ENCODE results near the gene NOS1.

The NOS1 gene

GRCh38 chr12:117363953-117364486, 2.6 kb upstream of the NOS1 start:
- Histone ChIP-seq H3K27me3 (ENCODE audit: low read depth, low read length) (peaks cover 34% of the 10 kb centered on the region), H3K36me3 (ENCODE audit: control insufficient read depth in 1 of 2, insufficient read depth in 2 of 2, low read length in 2 of 2) (no peaks in the 10 kb centered on the region), H3K9me3 (ENCODE audit: control insufficient read depth in 1 of 2, low read length in 2 of 2) (no peaks in the 10 kb centered on the region), H3K27ac (ENCODE audit: low read length) (no peak overlapping the region), H3K4me3 (ENCODE audit: low read depth in 1 of 2, low read length in 2 of 2) (no peak overlapping the region), H3K4me1 (ENCODE audit: control insufficient read depth in 1 of 2, insufficient read depth in 2 of 2, low read length in 2 of 2) (peaks cover 0 to 8% of the 10 kb centered on the region in 2 donors)

GRCh38 chr12:117363056-117363662, 1.7 kb upstream of the NOS1 start:
- Histone ChIP-seq H3K4me3 (ENCODE audit: low read depth in 1 of 2, low read length in 2 of 2) (no peak overlapping the region), H3K9me3 (ENCODE audit: control insufficient read depth in 1 of 2, low read length in 2 of 2) (no peaks in the 10 kb centered on the region), H3K4me1 (ENCODE audit: control insufficient read depth in 1 of 2, insufficient read depth in 2 of 2, low read length in 2 of 2) (peaks cover 0 to 8% of the 10 kb centered on the region in 2 donors), H3K36me3 (ENCODE audit: control insufficient read depth in 1 of 2, insufficient read depth in 2 of 2, low read length in 2 of 2) (no peaks in the 10 kb centered on the region), H3K27me3 (ENCODE audit: low read depth, low read length) (peaks cover 40% of the 10 kb centered on the region), H3K27ac (ENCODE audit: low read length) (no peak overlapping the region)

- Histone ChIP-seq H3K36me3 (ENCODE audit: control insufficient read depth in 1 of 2, insufficient read depth in 2 of 2, low read length in 2 of 2) (no peaks in the 10 kb centered on the region), H3K27me3 (ENCODE audit: low read depth, low read length) (peaks cover 42% of the 10 kb centered on the region), H3K4me3 (ENCODE audit: low read depth in 1 of 2, low read length in 2 of 2) (no peak overlapping the region), H3K9me3 (ENCODE audit: control insufficient read depth in 1 of 2, low read length in 2 of 2) (no peaks in the 10 kb centered on the region), H3K4me1 (ENCODE audit: control insufficient read depth in 1 of 2, insufficient read depth in 2 of 2, low read length in 2 of 2) (peaks cover 0 to 8% of the 10 kb centered on the region in 2 donors), H3K27ac (ENCODE audit: low read length) (no peak overlapping the region)
Observed at GRCh38 chr12:117362391-117362790, 965 bp upstream of the NOS1 start.

GRCh38 chr12:117361905-117362304, 479 bp upstream of the NOS1 start:
- peaks cover 42% of the 10 kb centered on the region for H3K27me3 ChIP-seq (ENCODE audit: low read depth, low read length)
- H3K4me3 ChIP-seq (ENCODE audit: low read depth in 1 of 2, low read length in 2 of 2), result no peak overlapping the region
- H3K36me3 ChIP-seq (ENCODE audit: control insufficient read depth in 1 of 2, insufficient read depth in 2 of 2, low read length in 2 of 2), result no peaks in the 10 kb centered on the region
- peaks cover 0 to 8% of the 10 kb centered on the region in 2 donors for H3K4me1 ChIP-seq (ENCODE audit: control insufficient read depth in 1 of 2, insufficient read depth in 2 of 2, low read length in 2 of 2)
- H3K9me3 ChIP-seq (ENCODE audit: control insufficient read depth in 1 of 2, low read length in 2 of 2), result no peaks in the 10 kb centered on the region
- H3K27ac ChIP-seq (ENCODE audit: low read length), result no peak overlapping the region

- H3K4me3 ChIP-seq (ENCODE audit: low read depth in 1 of 2, low read length in 2 of 2), result peak overlapping the region in 1 of 2 donors; percentile 17
Observed at GRCh38 chr12:117360551-117361346, 677 bp downstream of the NOS1 start.

GRCh38 chr12:117360222-117360550, 1.2 kb downstream of the NOS1 start:
- peaks cover 33% of the 10 kb centered on the region for H3K27me3 ChIP-seq (ENCODE audit: low read depth, low read length)

More at GRCh38 chr12:117360551-117361346, 677 bp downstream of the NOS1 start:
- Histone ChIP-seq H3K27me3 (ENCODE audit: low read depth, low read length) (peaks cover 35% of the 10 kb centered on the region), H3K27ac (ENCODE audit: low read length) (no peak overlapping the region), H3K4me1 (ENCODE audit: control insufficient read depth in 1 of 2, insufficient read depth in 2 of 2, low read length in 2 of 2) (peaks cover 0 to 8% of the 10 kb centered on the region in 2 donors), H3K36me3 (ENCODE audit: control insufficient read depth in 1 of 2, insufficient read depth in 2 of 2, low read length in 2 of 2) (no peaks in the 10 kb centered on the region), H3K9me3 (ENCODE audit: control insufficient read depth in 1 of 2, low read length in 2 of 2) (no peaks in the 10 kb centered on the region)

GRCh38 chr12:117359029-117359845, 2.2 kb downstream of the NOS1 start:
- Histone ChIP-seq H3K27ac (ENCODE audit: low read length) (no peak overlapping the region), H3K9me3 (ENCODE audit: control insufficient read depth in 1 of 2, low read length in 2 of 2) (no peaks in the 10 kb centered on the region), H3K36me3 (ENCODE audit: control insufficient read depth in 1 of 2, insufficient read depth in 2 of 2, low read length in 2 of 2) (no peaks in the 10 kb centered on the region), H3K27me3 (ENCODE audit: low read depth, low read length) (peaks cover 33% of the 10 kb centered on the region), H3K4me3 (ENCODE audit: low read depth in 1 of 2, low read length in 2 of 2) (no peak overlapping the region), H3K4me1 (ENCODE audit: control insufficient read depth in 1 of 2, insufficient read depth in 2 of 2, low read length in 2 of 2) (peaks cover 0 to 8% of the 10 kb centered on the region in 2 donors)

More at GRCh38 chr12:117360222-117360550, 1.2 kb downstream of the NOS1 start:
- no peak overlapping the region for H3K4me3 ChIP-seq (ENCODE audit: low read depth in 1 of 2, low read length in 2 of 2)
- H3K9me3 ChIP-seq (ENCODE audit: control insufficient read depth in 1 of 2, low read length in 2 of 2), result no peaks in the 10 kb centered on the region
- H3K27ac ChIP-seq (ENCODE audit: low read length), result no peak overlapping the region
- peaks cover 0 to 8% of the 10 kb centered on the region in 2 donors for H3K4me1 ChIP-seq (ENCODE audit: control insufficient read depth in 1 of 2, insufficient read depth in 2 of 2, low read length in 2 of 2)
- H3K36me3 ChIP-seq (ENCODE audit: control insufficient read depth in 1 of 2, insufficient read depth in 2 of 2, low read length in 2 of 2), result no peaks in the 10 kb centered on the region

GRCh38 chr12:117356048-117356447, 5.4 kb downstream of the NOS1 start:
- peaks cover 0 to 8% of the 10 kb centered on the region in 2 donors for H3K4me1 ChIP-seq (ENCODE audit: control insufficient read depth in 1 of 2, insufficient read depth in 2 of 2, low read length in 2 of 2)
- H3K27me3 ChIP-seq (ENCODE audit: low read depth, low read length), result peaks cover 14% of the 10 kb centered on the region
- no peaks in the 10 kb centered on the region for H3K9me3 ChIP-seq (ENCODE audit: control insufficient read depth in 1 of 2, low read length in 2 of 2)
- H3K27ac ChIP-seq (ENCODE audit: low read length), result no peak overlapping the region
- no peaks in the 10 kb centered on the region for H3K36me3 ChIP-seq (ENCODE audit: control insufficient read depth in 1 of 2, insufficient read depth in 2 of 2, low read length in 2 of 2)
- H3K4me3 ChIP-seq (ENCODE audit: low read depth in 1 of 2, low read length in 2 of 2), result no peak overlapping the region

- no peaks in the 10 kb centered on the region for H3K9me3 ChIP-seq (ENCODE audit: control insufficient read depth in 1 of 2, low read length in 2 of 2)
- H3K4me3 ChIP-seq (ENCODE audit: low read depth in 1 of 2, low read length in 2 of 2), result no peak overlapping the region
- H3K4me1 ChIP-seq (ENCODE audit: control insufficient read depth in 1 of 2, insufficient read depth in 2 of 2, low read length in 2 of 2), result no peaks in the 10 kb centered on the region
- H3K27me3 ChIP-seq (ENCODE audit: low read depth, low read length), result no peaks in the 10 kb centered on the region
- H3K27ac ChIP-seq (ENCODE audit: low read length), result no peak overlapping the region
- no peaks in the 10 kb centered on the region for H3K36me3 ChIP-seq (ENCODE audit: control insufficient read depth in 1 of 2, insufficient read depth in 2 of 2, low read length in 2 of 2)
Observed at GRCh38 chr12:117352883-117353282, 8.5 kb downstream of the NOS1 start.

- Histone ChIP-seq H3K27ac (ENCODE audit: low read length) (no peak overlapping the region), H3K36me3 (ENCODE audit: control insufficient read depth in 1 of 2, insufficient read depth in 2 of 2, low read length in 2 of 2) (no peaks in the 10 kb centered on the region), H3K9me3 (ENCODE audit: control insufficient read depth in 1 of 2, low read length in 2 of 2) (no peaks in the 10 kb centered on the region), H3K4me3 (ENCODE audit: low read depth in 1 of 2, low read length in 2 of 2) (no peak overlapping the region), H3K4me1 (ENCODE audit: control insufficient read depth in 1 of 2, insufficient read depth in 2 of 2, low read length in 2 of 2) (no peaks in the 10 kb centered on the region), H3K27me3 (ENCODE audit: low read depth, low read length) (no peaks in the 10 kb centered on the region)
Observed at GRCh38 chr12:117352206-117352605, 9.2 kb downstream of the NOS1 start.

- no peaks in the 10 kb centered on the region for H3K4me1 ChIP-seq (ENCODE audit: control insufficient read depth in 1 of 2, insufficient read depth in 2 of 2, low read length in 2 of 2)
- no peak overlapping the region for H3K27ac ChIP-seq (ENCODE audit: low read length)
- H3K36me3 ChIP-seq (ENCODE audit: control insufficient read depth in 1 of 2, insufficient read depth in 2 of 2, low read length in 2 of 2), result no peaks in the 10 kb centered on the region
- H3K4me3 ChIP-seq (ENCODE audit: low read depth in 1 of 2, low read length in 2 of 2), result no peak overlapping the region
- H3K9me3 ChIP-seq (ENCODE audit: control insufficient read depth in 1 of 2, low read length in 2 of 2), result no peaks in the 10 kb centered on the region
- H3K27me3 ChIP-seq (ENCODE audit: low read depth, low read length), result no peaks in the 10 kb centered on the region
Observed at GRCh38 chr12:117350140-117350539, 11.3 kb downstream of the NOS1 start.
